Fibroblast of mammary gland (primary cell): ENCODE measurements around the gene TUFT1.

Source experiments
- DNase-seq: peaks from one replicate; pipeline ENCODE4 v3.0.0-alpha.2; 2010; ENCODE audit warnings: low read depth
- H3K4me3 ChIP-seq: 2 replicates; pipeline ENCODE4 v1.5.1; 2011; ENCODE audit warnings: low read depth, mild to moderate bottlenecking, low read length, moderate library complexity; ENCODE audit not compliant: control insufficient read depth
- CTCF ChIP-seq: conservative IDR thresholded peaks from 2 replicates; pipeline ENCODE4 v1.5.1; 2011; ENCODE audit warnings: low read depth, low read length, inconsistent platforms; ENCODE audit not compliant: control insufficient read depth, insufficient read depth

TUFT1 gene

GRCh38 chr1:151499365-151499764 is 40.7 kb upstream of the TUFT1 start:
- TF ChIP-seq CTCF = no peak
- DNase-seq = no peak

GRCh38 chr1:151499930-151500329 is 40.2 kb upstream of the TUFT1 start:
- no peak for TF ChIP-seq CTCF
- H3K4me3 ChIP-seq = no peak overlapping the region
- DNase-seq = no peak

More at GRCh38 chr1:151499365-151499764, 40.7 kb upstream of the TUFT1 start:
- no peak overlapping the region for H3K4me3 ChIP-seq

GRCh38 chr1:151501474-151501873 is 38.6 kb upstream of the TUFT1 start:
- no peak for DNase-seq
- peak; percentile 30 for TF ChIP-seq CTCF
- H3K4me3 ChIP-seq = no peak overlapping the region

- TF ChIP-seq CTCF = no peak
- H3K4me3 ChIP-seq = no peak overlapping the region
- no peak for DNase-seq
Observed at GRCh38 chr1:151502035-151502700, 37.9 kb upstream of the TUFT1 start.

- H3K4me3 ChIP-seq = no peak overlapping the region
- DNase-seq = no peak
- no peak for TF ChIP-seq CTCF
Observed at GRCh38 chr1:151502859-151503780, 37.0 kb upstream of the TUFT1 start.

GRCh38 chr1:151504252-151504651 is 35.9 kb upstream of the TUFT1 start:
- no peak overlapping the region for H3K4me3 ChIP-seq
- TF ChIP-seq CTCF = no peak
- DNase-seq = no peak
